HepG2 (cell line): ENCODE measurements around the gene ANTXR1. TPM values are rescaled to one million over a fixed set of nuclear protein-coding genes. Genes with fewer than 3 reads are reported as not detected.
A peak's percentile ranks its signal among the peaks of the same experiment; 100 is the strongest.

Experiments used
- ATAC-seq: fragments of 200-7000 bp; cut with Tn5 transposase; 3 replicates; pipeline ENCODE4 v1.9.1; 2020; ENCODE audit warnings: mild to moderate bottlenecking, moderate library complexity
- BruUV-seq: library from RNA; stranded (reverse); fragments of 400-500 nt; replicated peaks from 2 replicates; lab custom pipeline; 2021; lab: Mats Ljungman, UMichigan
- CTCF ChIA-PET: fragments of 300-600 bp; formaldehyde crosslinking; extraction: SDS; loops from one replicate; lab custom pipeline; 2021; ENCODE audit warnings: low total read pairs, inconsistent platforms, low intra/inter-chr PET ratio; lab: Yijun Ruan, JAX
- POLR2A ChIA-PET: fragments of 350-600 bp; sonication (Branson Sonifier 250); formaldehyde crosslinking; loops from one replicate; lab custom pipeline; 2020; ENCODE audit warnings: antibody characterized with exemption, inconsistent platforms; lab: Yijun Ruan, JAX
- DNase-seq: peaks from one replicate; pipeline ENCODE4 v3.0.0-alpha.2; 2015; ENCODE audit warnings: low spot score
- FAIRE-seq: peaks from 3 replicates; lab custom pipeline; 2011; peaks lifted over from hg19 to GRCh38; lab: Jason Lieb, UNC
- H2AFZ ChIP-seq: one replicate; pipeline ENCODE4 v1.6.1; 2011; ENCODE audit warnings: low read length, inconsistent platforms
- H3K27ac ChIP-seq: fragments of 300-600 bp; 3 replicates; pipeline ENCODE4 v1.8.0; 2011; ENCODE audit warnings: mixed run types, mild to moderate bottlenecking, mixed read lengths, low read length, inconsistent platforms; ENCODE audit not compliant: insufficient read depth; ENCODE audit errors: extremely low read length
- H3K27me3 ChIP-seq, 2 experiments: fragments of 200-600 bp in 1 of 2; 2 replicates in 1 of 2; 3 replicates in 1 of 2; pipeline versions ENCODE4 v1.6.0 to v1.8.0; 2011; ENCODE audit warnings: low read length in 2 of 2, mild to moderate bottlenecking in 2 of 2, moderate library complexity in 2 of 2, inconsistent platforms in 1 of 2; ENCODE audit not compliant: insufficient read depth in 2 of 2, control insufficient read depth in 1 of 2
- H3K36me3 ChIP-seq, 2 experiments: fragments of 200-600 bp in 1 of 2; replicated peaks in 1 of 2; 2 replicates in 1 of 2; 3 replicates in 1 of 2; pipeline versions ENCODE4 v1.5.1 to v1.8.0; 2011; ENCODE audit warnings: low read length in 2 of 2, inconsistent platforms in 1 of 2; ENCODE audit not compliant: insufficient read depth in 2 of 2, control insufficient read depth in 1 of 2
- H3K4me1 ChIP-seq: 2 replicates; pipeline ENCODE4 v1.5.1; 2012; ENCODE audit warnings: low read length, inconsistent platforms; ENCODE audit not compliant: insufficient read depth
- H3K4me2 ChIP-seq: 2 replicates; pipeline ENCODE4 v1.6.0; 2011; ENCODE audit warnings: low read depth, low read length, inconsistent platforms
- H3K4me3 ChIP-seq, 3 experiments: fragments of 200-600 bp in 1 of 3; sonication (generic), shearing (Covaris generic) in 1 of 3; replicated peaks in 1 of 3; 2 replicates each; pipeline ENCODE4 v1.5.1; 2011 to 2016; ENCODE audit warnings: low read length in 3 of 3, inconsistent platforms in 2 of 3, low read depth in 2 of 3, mild to moderate bottlenecking in 2 of 3, control low read depth in 1 of 3, mixed read lengths in 1 of 3; ENCODE audit not compliant: insufficient read depth in 1 of 3
- H3K79me2 ChIP-seq: one replicate; pipeline ENCODE4 v1.6.1; 2011; ENCODE audit warnings: low read length, inconsistent platforms; ENCODE audit not compliant: insufficient read depth
- H3K9ac ChIP-seq: 2 replicates; pipeline ENCODE4 v1.6.0; 2011; ENCODE audit warnings: mild to moderate bottlenecking, low read depth, low read length, inconsistent platforms; ENCODE audit not compliant: insufficient read depth
- H3K9me3 ChIP-seq: 2 replicates; pipeline ENCODE4 v1.5.1; 2012; ENCODE audit warnings: mild to moderate bottlenecking, low read length
- H4K20me1 ChIP-seq: 2 replicates; pipeline ENCODE4 v1.6.0; 2011; ENCODE audit warnings: inconsistent platforms, mild to moderate bottlenecking, low read length, moderate library complexity; ENCODE audit not compliant: insufficient read depth
- HDAC2 ChIP-seq: sonication (generic); formaldehyde crosslinking; IDR thresholded peaks from 2 replicates; pipeline ENCODE4 v1.4.0; 2020; ENCODE audit warnings: missing genetic modification reagents
- HNF1A ChIP-seq, 2 experiments: sonication (generic) in 1 of 2; formaldehyde crosslinking in 1 of 2; IDR thresholded peaks; 2 replicates each; pipeline versions ENCODE4 v1.4.0 to v1.6.1; 2016 to 2020; ENCODE audit warnings: borderline replicate concordance in 1 of 2, low read depth in 1 of 2, mild to moderate bottlenecking in 1 of 2, missing genetic modification reagents in 1 of 2
- ZNF329 ChIP-seq: sonication (generic); formaldehyde crosslinking; IDR thresholded peaks from 2 replicates; pipeline ENCODE4 v1.9.0; 2021; ENCODE audit warnings: low read depth, mild to moderate bottlenecking, missing genetic modification reagents
- WGBS: methylation state at CpG from one replicate; pipeline ENCODE4 v1.1.6; 2017; ENCODE audit warnings: low lambda C conversion rate; 5-methylcytosine and 5-hydroxymethylcytosine counted together
- in situ Hi-C: cut with HindIII; loops from 2 replicates; pipeline ENCODE4 v1.10.0; 2017; ENCODE audit warnings: low pct_unique_long_range_greater_than_20kb; ENCODE audit not compliant: extremely low pct_ligation_motif_present
- intact Hi-C: fragments of 100-400 bp; cut with micrococcal nuclease; formaldehyde crosslinking; loops from one replicate; pipeline ENCODE4 v1.10.0; 2022; ENCODE audit not compliant: unreplicated experiment
- polyA plus RNA-seq, 8 experiments: library from polyadenylated mRNA; depleted of rRNA in 3 of 8; stranded (reverse) in 7 of 8; unstranded in 1 of 8; fragments of >200 nt; fragmentation: Illumina TruSeq in 4 of 8; extraction: Trizol in 4 of 8; gene quantifications; 2 replicates each; pipeline versions ENCODE4 v1.2.1 to v1.2.3, GENCODE V29; 2011 to 2016; ENCODE audit warnings: low read depth in 4 of 8, missing spikeins in 1 of 8, mixed read lengths in 1 of 8; ENCODE audit not compliant: insufficient read depth in 1 of 8
- total RNA-seq, 5 experiments: library from RNA; depleted of rRNA; stranded (reverse); fragments of >200 nt; fragmentation: Illumina TruSeq; extraction: Trizol; gene quantifications; 2 replicates each; pipeline ENCODE4 v1.2.3, GENCODE V29; 2016; ENCODE audit warnings: low read depth in 1 of 5
- TF ChIP-seq, protein P1 (sequence below): sonication (generic); formaldehyde crosslinking; IDR thresholded peaks from 2 replicates; pipeline ENCODE4 v1.5.0; 2020; ENCODE audit warnings: mild to moderate bottlenecking, missing genetic modification reagents, borderline replicate concordance

The ANTXR1 gene
- total and polyA plus RNA-seq, 2 of the 13 experiments (the other 11 are each of a cell fraction or from before 2014, with no cell fraction given), result 4.5 to 12.7 TPM

DNA sequence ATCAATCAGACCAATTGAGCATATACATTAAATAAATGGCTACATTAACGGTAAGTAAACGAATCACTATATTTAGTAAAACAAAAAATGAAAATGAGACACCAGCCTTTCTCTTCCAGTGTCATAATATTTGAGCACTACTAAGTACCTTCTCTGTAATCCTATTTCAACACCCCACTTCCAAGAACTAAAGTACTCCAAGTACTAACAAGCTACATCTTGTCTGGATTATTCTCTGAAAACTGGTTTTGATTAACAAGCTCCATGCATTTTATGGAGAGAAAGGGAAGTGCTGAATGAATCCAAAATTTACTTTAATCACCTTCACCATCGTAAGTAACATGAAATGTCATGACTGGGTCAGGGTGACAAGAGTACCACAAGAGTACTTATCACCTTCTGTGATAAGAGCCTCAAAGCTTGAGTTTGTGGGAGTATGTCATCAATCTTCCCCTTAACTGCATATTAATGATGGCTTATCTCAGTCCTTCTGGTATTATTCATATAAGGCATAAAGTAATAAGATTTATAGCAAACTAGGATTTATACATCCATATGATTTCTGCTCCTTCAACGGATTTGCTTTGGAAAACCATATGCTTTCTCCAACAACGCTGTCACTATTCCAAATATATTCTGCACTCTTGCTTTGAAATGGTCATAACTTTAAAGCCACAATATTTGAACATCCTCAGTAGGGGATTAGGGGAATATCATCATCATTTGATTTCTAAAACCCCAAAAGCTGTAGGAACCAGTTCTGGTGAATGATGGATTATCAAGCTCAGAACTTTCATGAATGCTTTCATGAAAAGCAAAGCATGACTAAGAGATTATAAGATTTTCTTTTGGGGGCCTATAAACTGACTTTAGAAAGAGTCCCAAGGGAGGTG, 127.0 kb downstream of the ANTXR1 start:
- ChIA-PET CTCF (no interaction called here), POLR2A (no interaction called here)
- ATAC-seq (no peak), DNase-seq (no peak), FAIRE-seq (peak; percentile 44)
- Histone ChIP-seq H3K4me3 (no peak overlapping the region), H3K9me3 (no peaks in the 10 kb centered on the region), H3K4me2 (no peak overlapping the region), H3K36me3 (no peaks in the 10 kb centered on the region), H3K4me1 (no peaks in the 10 kb centered on the region), H2AFZ (no peak overlapping the region), H4K20me1 (no peaks in the 10 kb centered on the region), H3K79me2 (no peaks in the 10 kb centered on the region), H3K9ac (no peak overlapping the region), H3K27ac (no peak overlapping the region), H3K27me3 (no peaks in the 10 kb centered on the region)
- WGBS, result 69% methylated on average over 5 of the region's 5 CpGs
- TF ChIP-seq HNF1A (IDR thresholded peaks at IDR 0.05; ENCODE audit: low read depth) (no peak), HNF1A (CRISPR knock-in tag; IDR thresholded peaks at IDR 0.05; ENCODE audit: borderline replicate concordance) (no peak), HDAC2 (CRISPR knock-in tag) (no peak), ZNF329 (CRISPR knock-in tag) (no peak)
- TF ChIP-seq, protein P1, sequence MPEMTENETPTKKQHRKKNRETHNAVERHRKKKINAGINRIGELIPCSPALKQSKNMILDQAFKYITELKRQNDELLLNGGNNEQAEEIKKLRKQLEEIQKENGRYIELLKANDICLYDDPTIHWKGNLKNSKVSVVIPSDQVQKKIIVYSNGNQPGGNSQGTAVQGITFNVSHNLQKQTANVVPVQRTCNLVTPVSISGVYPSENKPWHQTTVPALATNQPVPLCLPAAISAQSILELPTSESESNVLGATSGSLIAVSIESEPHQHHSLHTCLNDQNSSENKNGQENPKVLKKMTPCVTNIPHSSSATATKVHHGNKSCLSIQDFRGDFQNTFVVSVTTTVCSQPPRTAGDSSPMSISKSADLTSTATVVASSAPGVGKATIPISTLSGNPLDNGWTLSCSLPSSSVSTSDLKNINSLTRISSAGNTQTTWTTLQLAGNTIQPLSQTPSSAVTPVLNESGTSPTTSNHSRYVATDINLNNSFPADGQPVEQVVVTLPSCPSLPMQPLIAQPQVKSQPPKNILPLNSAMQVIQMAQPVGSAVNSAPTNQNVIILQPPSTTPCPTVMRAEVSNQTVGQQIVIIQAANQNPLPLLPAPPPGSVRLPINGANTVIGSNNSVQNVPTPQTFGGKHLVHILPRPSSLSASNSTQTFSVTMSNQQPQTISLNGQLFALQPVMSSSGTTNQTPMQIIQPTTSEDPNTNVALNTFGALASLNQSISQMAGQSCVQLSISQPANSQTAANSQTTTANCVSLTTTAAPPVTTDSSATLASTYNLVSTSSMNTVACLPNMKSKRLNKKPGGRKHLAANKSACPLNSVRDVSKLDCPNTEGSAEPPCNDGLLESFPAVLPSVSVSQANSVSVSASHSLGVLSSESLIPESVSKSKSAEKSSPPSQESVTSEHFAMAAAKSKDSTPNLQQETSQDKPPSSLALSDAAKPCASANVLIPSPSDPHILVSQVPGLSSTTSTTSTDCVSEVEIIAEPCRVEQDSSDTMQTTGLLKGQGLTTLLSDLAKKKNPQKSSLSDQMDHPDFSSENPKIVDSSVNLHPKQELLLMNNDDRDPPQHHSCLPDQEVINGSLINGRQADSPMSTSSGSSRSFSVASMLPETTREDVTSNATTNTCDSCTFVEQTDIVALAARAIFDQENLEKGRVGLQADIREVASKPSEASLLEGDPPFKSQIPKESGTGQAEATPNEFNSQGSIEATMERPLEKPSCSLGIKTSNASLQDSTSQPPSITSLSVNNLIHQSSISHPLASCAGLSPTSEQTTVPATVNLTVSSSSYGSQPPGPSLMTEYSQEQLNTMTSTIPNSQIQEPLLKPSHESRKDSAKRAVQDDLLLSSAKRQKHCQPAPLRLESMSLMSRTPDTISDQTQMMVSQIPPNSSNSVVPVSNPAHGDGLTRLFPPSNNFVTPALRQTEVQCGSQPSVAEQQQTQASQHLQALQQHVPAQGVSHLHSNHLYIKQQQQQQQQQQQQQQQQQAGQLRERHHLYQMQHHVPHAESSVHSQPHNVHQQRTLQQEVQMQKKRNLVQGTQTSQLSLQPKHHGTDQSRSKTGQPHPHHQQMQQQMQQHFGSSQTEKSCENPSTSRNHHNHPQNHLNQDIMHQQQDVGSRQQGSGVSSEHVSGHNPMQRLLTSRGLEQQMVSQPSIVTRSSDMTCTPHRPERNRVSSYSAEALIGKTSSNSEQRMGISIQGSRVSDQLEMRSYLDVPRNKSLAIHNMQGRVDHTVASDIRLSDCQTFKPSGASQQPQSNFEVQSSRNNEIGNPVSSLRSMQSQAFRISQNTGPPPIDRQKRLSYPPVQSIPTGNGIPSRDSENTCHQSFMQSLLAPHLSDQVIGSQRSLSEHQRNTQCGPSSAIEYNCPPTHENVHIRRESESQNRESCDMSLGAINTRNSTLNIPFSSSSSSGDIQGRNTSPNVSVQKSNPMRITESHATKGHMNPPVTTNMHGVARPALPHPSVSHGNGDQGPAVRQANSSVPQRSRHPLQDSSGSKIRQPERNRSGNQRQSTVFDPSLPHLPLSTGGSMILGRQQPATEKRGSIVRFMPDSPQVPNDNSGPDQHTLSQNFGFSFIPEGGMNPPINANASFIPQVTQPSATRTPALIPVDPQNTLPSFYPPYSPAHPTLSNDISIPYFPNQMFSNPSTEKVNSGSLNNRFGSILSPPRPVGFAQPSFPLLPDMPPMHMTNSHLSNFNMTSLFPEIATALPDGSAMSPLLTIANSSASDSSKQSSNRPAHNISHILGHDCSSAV, result no peak
- intact Hi-C loops, result no loop called here
- BruUV-seq, result no TSS peak
- in situ Hi-C loops, result no loop called here
